Epithelial cell of esophagus (primary cell): ENCODE measurements around the gene EIF4E1B.

Experiments
- DNase-seq: peaks from one replicate; pipeline ENCODE4 v3.0.0; 2010; ENCODE audit warnings: low read depth
- H3K4me3 ChIP-seq: 2 replicates; pipeline ENCODE4 v1.5.1; 2011; ENCODE audit warnings: mild to moderate bottlenecking, low read length, control low read depth
- TF ChIP-seq, protein P1 (sequence below): IDR thresholded peaks from 2 replicates; pipeline ENCODE4 v1.5.1; 2011; ENCODE audit warnings: low read depth, mild to moderate bottlenecking, low read length, control low read depth, inconsistent platforms; ENCODE audit not compliant: insufficient read depth; ENCODE audit errors: missing control alignments

EIF4E1B gene

DNA sequence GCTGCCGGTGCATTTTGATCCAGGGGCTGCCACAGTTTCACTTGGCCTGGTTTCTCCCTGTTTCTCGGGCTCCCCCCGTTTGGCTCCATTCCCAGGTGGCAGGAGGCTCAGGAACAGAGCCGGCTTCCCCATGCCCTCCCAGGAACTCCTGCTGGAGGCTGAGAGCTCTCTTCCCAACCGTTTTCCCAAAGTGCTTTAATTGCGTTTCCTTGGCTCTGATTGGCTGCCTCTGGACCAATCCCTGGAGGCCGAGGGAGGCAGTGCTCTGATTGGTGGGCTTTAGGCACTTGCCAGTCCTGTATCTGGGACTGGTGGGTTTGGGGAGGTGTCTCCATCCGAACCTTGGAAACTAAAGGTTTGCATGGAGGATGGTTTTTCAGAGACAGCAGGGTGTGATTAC is 21.7 kb downstream of the EIF4E1B start:
- TF ChIP-seq, protein P1, sequence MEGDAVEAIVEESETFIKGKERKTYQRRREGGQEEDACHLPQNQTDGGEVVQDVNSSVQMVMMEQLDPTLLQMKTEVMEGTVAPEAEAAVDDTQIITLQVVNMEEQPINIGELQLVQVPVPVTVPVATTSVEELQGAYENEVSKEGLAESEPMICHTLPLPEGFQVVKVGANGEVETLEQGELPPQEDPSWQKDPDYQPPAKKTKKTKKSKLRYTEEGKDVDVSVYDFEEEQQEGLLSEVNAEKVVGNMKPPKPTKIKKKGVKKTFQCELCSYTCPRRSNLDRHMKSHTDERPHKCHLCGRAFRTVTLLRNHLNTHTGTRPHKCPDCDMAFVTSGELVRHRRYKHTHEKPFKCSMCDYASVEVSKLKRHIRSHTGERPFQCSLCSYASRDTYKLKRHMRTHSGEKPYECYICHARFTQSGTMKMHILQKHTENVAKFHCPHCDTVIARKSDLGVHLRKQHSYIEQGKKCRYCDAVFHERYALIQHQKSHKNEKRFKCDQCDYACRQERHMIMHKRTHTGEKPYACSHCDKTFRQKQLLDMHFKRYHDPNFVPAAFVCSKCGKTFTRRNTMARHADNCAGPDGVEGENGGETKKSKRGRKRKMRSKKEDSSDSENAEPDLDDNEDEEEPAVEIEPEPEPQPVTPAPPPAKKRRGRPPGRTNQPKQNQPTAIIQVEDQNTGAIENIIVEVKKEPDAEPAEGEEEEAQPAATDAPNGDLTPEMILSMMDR, result no peak

DNA sequence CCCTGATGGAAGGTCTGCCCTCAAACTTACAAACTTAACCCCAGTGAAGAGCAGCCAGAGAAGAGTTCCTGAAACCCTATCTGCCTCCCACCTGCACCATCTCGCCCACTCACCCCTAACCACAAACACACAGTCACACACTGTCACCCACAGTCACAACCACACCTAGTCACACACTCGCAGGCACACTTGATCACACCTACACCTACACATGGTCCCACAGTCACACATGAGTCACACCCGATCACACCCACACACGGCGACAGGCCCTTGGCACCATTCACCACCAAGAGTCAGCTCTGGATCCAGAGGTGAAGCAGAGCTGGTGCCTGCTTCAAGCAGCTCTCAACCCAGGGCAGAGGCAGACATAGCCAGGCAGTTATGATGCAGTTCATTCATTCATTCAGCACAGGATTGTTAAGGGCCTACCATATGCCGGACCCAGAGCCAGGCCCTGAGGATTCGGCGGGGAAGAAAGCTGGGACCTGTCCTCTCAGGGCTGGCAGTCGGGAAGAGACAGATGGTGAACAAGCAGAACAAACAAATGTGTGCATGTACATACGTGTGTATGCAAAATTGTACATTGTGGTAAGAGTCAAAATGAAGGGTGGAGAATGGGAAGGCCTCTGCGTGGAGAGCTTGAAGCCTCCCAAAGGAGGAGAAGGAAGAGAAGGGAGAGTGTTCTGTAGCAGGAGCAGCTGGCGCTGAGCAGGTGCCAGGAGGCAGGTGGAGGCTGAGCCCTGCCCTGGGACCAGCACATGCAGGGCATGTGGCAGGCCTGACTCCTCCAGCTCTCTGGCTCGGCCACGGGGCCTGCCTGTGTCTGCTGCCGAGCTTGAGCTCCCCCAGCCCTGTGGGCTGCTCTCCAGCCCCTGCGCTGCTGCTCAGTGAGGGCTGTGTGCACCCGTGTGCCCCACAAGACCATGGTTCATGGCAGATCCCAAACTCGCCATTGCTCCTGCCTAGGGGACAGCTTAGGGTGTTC is 23.2 kb downstream of the EIF4E1B start:
- DNase-seq, result peak; percentile 65
- no peak overlapping the region for H3K4me3 ChIP-seq
- TF ChIP-seq, protein P1, result no peak

More for the DNA sequence above, 21.7 kb downstream of the EIF4E1B start:
- no peak for DNase-seq
- no peak overlapping the region for H3K4me3 ChIP-seq

DNA sequence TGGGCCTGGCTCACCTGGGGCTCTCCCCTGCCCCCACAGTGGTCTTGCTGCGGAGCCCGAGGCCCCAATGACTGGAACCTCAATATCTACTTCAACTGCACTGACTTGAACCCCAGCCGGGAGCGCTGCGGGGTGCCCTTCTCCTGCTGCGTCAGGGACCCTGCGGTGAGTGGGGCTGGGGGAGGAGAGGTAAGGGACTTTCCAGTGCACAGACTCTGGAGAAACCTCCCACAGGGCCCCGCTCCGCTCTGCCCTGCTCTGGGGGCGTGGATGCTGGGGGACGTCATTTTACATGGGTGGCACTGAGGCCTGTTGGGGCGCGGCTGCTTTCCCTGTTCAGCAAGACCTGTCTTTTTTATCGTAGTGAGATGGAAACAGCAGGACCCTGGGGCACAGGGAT is 24.4 kb downstream of the EIF4E1B start:
- no peak for DNase-seq
- no peak overlapping the region for H3K4me3 ChIP-seq
- TF ChIP-seq, protein P1, result no peak

DNA sequence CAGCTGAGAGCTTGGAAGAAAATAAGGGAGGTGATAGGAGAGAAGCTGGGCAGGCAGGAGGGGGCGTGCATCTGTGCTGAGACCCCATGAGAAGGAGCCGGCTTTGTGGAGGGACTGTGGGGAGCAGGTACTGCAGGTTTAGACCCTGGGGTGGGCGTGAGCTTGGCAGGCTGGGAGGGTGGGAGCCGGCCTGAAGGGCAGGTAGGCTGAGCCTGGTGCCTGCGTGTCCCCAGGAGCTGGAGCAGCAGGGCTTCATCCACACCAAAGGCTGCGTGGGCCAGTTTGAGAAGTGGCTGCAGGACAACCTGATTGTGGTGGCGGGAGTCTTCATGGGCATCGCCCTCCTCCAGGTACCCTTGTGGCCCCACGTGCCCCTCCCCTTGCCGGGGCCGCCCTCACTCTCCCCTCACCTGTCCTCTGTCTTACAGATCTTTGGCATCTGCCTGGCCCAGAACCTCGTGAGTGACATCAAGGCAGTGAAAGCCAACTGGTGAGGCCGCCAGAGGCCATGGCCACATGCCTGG is 26.1 kb downstream of the EIF4E1B start:
- no peak overlapping the region for H3K4me3 ChIP-seq
- DNase-seq, result no peak
- TF ChIP-seq, protein P1, result no peak

DNA sequence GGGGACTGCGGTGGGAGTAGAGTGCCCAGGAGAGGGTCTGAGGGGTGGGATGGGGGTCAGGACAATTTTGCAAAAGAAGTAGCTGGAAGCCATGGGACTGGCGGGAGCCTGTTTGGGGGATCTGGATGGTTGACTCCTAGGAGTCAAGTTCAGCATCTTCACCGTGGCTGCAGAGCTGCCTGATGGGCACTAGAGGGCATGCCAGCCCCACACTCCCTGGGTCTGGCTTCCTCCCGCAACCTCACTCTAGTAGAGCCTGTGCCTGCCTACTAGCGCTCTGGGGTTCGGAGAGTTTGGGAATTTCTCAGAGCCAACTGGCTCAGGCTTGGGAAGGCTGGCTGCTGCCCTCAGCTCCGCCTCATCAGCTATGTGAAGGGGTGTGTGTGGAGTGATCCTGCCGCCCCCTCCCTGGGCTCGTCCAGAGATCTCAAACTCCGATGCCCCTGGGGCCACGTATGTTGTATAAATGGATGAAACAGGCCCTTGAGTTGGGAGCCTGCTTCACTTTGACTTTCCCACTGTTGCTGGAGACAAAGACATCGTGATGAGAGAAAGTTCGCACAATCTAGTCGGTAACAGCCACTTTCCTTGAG is 27.6 kb downstream of the EIF4E1B start:
- no peak overlapping the region for H3K4me3 ChIP-seq
- DNase-seq, result peak; percentile 72
- TF ChIP-seq, protein P1, result peak; percentile 93

DNA sequence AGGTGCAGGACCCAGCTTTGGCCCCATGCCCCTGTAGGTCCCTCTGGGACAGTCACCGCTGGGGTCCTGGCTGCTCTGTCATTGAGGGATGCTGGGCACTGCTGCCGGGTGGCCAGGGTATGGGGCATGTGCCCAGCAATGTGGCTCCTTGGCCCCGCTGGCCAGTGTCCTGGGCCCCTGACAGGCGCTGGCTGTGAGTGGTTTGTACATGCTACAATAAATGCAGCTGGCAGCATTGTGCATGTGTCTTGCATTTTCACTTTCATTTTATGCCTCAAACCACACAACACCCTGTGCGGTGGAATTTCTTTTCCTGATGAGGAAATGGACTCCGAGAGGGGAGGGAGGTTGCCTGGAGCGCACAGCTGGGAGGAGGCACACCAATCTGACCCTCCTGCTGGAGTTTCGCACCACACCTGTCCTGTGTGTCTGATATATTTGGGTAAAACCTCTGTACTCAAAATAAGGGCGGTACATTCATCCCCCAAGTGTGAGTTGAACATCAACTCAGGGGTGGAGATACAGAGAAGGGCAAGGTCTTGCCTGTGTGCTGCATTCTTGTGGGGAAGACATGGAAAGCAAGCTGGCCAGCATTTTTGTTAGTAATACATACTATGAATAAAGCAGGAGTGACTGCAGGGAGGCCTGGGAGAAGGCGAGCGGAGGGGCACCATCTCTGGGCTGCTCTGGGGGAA is 28.5 kb downstream of the EIF4E1B start:
- TF ChIP-seq, protein P1, result no peak
- H3K4me3 ChIP-seq, result no peak overlapping the region
- DNase-seq, result no peak
